ENCODE measurements around the gene TBX1.

Gene TBX1

DNA sequence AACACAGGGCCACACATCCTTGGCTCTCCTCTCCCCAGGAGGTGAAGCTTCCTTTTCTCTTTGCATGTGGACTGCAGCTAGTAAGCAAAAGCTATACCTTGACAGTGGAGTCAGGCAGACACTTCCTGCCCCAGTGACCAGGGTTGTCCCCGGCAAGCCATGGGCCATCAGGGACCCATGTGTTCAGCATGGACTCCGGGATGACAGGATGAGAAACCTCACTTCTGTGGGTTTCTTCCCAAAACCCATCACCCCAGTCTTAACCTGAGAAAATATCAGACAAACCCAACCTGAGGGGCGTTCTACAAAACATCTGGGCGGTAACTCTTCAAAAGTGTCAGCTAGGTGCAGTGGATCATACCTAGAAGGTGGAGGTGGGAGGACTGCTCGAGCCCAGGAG is 53.9 kb downstream of the TBX1 start:
- DNase-seq (ENCODE audit: low read depth): no peak

DNA sequence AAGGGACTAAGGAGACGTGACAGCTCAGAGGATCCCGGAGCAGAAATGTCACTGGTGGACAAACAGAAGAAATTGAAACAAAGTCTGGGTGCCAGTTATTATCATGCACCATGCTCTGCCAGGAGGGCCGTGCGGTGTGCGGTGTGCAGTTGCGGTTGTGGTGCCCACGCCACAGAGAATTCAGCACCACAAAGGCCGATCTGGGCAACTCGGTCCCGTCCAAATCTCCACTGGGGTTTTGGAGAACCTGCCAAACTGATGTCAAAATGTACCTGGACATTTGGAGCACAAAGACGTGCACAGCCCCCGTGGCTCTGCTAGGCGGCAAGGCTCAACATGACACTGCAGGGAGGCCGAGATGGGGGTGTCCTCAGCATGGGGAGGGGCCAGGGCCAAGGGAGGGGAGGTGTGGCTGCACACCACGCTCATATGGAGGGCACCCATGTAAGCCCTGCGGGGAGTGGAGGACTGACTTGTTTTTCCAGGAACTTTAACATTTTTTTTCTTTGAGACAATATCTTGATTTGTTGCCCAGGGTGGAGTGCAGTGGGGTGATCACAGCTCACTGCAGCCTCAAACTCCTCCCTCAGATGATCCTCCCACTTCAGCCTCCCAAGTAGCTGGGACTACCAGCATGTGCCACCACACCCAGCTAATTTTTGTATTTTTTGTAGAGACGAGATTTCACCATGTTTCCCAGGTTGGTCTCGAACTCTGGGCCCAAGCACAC is 54.7 kb downstream of the TBX1 start:
- no peak for DNase-seq (ENCODE audit: low read depth)

DNA sequence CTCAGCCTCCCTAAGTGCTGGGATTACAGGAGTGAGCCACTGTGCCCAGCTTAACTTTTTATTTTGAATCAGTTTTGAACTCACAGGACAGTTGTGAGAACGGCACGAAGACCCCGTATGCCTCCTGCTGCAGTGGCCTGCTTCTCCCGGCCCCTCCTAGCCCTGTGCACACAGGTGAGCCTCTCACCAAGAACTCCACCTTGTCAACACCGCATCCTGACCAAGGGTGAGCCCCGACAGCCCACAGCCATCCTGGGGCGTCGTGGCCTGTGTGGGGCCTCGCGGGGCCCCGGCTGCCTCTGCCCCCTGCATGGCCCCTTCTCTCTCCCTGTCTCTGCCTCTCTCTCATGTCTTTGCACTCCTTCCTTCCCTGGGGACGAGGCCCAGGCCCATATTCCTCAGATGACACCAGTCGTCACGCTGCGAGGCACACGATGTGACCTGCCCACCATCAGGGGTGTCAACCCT is 55.3 kb downstream of the TBX1 start:
- DNase-seq (ENCODE audit: low read depth): no peak

DNA sequence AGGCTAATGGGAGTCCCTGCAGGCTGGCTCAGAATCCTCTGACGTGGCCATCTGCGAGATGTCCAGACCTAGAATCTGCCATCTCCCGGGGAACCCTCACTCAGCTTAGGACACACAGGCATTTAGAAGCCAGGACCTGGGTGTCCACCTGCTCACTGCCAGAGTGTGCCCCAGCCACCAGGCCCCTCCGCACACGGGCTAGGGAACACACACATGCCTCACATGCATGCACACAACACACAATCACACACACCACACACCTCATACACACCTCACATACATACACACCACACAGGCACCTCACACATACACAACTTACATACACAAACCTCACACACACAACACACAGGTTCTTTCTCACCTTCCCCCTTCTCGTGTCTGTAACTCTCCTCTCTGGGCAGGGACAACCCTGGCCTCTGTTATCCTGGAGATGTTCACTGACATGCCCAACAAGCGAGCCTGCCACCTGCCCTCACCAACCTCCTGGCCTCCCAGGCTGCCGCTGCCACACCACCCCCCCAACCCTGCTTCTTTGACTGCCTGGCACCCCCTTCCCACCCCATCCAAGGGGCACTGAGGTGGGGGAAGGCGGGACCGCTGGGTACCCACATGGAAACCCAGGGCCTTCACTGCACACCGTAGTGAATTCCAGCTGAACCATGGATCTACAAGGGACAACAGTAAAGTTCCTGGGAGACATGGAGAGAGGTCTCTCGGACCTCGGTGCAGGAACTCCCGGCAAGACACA is 56.0 kb downstream of the TBX1 start:
- DNase-seq (ENCODE audit: low read depth): no peak
